ENCODE data around the gene ERC1.
A peak's percentile ranks its signal among the peaks of the same experiment; 100 is the strongest.

Gene ERC1

DNA sequence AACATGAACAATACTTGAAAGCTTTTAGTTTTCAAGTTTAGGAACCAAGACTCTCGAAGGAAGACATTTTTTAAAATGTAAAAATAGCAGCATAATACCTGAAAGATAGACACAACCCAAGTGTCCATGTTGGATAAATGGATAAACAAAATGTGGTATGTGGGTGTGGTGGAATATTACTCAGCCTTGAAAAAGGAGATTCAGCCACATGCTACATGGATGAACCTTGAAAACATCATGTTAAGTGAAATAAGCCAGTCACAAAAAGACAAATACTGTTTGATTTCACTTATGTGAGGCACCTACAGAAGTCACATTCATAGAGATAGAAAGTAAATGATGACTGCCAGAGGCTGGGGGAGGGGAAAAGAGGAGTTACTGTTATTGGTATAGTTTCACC, 374.7 kb downstream of the ERC1 start:
- DNase-seq = no peak

DNA sequence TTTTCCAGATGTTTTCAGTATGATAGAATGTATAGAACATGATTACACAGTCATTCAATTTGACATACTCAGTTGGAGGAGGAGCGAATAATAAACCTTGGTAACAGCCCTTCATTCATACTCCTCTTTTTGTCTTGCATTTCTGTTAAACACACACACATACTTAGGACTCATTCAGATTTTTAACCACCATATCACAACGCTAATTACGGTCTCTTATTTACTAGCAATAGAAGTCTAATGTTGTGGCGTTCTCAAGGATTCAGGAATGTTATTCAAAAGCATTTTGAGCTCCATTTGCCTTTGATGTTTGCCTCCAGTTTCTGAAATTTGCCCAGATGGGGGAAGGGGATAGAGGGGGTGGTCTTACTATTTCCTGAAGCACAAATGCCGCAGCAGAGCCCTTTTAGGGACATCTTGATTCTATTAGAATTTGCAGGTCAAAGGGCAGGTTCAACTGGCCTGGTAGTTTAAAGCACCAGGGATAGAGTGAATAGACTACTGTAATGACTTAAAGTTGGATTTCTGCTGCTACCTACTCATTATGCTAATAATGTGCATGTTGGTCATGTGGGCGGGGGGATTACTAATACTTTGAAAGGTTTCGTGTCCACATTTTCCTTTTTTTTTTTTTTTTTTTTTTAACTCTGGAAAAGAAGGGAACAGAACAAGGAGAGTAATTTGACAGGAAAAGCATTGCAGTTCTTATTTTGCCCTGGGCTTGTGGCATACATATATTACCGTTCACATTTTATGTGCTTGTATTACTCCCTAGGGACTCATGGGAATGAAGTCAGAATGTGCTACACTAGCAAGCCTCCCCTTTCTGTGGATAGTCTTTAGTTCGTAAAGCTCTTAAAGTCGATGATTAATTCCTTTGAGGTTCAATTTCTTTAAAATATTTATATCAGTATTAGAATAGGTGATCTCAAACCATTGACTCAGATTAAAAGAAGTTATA, 376.6 kb downstream of the ERC1 start:
- no peak for DNase-seq

DNA sequence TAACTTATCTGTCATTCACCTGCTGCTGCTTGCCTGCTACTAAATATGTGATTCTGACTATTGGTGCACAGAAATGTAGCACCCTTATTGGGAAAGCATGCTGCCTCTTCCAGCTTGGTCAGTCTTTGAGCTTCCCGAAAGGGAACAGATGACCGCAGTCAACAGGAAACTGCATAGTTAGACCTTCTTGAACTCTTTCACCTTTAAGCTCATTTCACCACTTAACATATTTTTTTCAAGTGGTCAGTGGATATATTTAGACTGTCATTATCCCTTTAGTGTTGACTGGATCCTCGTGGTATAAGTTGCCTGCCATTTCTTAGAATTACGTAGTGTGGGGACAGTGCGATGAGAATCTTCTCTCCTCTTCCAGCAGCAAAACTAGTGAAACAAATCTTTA, 378.4 kb downstream of the ERC1 start:
- DNase-seq = no peak

DNA sequence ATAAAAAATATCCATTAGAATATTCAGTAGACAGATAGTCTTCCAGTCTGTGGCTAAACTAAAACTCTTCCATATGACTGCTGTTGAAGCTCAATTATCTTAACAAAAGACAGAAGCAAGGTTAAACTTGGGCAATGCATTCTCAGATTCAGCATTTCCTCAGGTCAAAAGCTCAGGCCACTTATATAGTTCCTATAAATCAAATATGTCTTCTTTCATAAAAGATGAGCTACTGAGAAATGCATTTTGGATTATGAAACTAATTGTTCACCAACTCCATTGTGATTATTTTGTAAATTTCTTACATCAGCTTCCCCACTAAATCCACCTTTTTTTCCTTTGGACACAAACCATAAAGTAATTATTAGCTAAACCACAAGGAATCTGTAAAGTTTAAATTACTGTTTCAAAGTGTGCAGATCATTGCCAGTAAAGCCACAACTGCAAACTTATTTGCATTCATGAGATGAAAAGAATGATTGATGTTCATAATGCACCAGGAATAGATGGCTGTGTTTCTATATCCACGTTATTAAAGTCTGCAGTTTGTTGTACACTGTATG, 379.0 kb downstream of the ERC1 start:
- DNase-seq = no peak

DNA sequence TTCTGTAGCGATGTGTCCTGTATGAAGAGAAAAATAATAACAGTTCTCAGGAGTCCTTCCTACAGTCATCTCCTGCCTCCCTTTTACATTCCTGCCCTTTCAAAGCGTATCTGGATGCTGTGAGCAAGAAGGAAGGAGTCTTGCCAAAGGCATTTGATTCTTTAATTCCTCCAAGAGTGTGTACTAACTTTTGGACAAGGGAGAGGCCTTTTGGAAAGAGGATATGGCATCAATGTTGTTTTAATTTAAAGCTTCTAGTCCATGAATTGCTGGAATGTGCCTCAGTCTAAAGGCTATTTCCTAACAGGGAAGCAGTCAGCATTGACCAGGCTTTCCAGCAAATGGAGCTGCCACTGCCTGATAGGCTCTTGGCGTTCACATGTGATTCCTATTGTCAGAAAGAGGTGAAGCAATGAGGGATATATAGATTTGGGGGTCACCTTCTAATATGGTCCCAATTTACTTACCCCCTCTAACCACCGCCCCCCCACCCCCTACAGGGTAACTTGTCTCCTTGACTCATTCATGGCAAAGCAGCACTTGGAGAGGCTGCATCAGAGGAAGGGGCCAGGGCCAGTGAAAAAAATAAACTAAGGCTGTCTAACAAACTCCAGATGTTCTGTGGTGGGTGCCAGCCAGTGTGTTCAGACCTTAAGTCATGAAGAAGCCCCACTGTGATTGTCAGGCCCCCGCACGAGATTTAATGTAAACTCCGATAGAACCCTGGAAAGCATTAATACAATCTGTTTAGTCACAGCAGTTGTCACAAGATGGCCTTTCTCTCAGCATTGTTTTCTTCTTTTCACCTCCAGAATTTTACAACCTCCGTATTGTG, 383.1 kb downstream of the ERC1 start:
- no peak for DNase-seq

DNA sequence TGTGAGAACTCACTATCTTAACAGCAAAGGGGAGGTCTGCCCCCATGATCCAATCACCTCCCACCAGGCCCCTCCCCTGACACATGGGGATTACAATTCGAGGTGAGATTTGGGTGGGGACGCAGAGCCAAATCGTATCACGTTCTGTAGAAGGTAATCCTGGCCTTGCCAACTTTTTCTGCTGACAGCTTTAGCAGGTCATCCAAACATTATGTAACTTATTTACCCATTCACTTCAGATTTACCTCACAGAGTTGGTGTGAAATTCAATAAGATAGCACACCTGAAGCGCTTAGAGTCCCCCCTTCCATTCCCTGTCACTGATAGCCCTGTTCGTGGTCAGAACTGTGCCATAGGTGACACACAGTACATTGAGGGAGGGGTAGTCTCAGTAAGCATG, 384.3 kb downstream of the ERC1 start:
- DNase-seq = no peak

DNA sequence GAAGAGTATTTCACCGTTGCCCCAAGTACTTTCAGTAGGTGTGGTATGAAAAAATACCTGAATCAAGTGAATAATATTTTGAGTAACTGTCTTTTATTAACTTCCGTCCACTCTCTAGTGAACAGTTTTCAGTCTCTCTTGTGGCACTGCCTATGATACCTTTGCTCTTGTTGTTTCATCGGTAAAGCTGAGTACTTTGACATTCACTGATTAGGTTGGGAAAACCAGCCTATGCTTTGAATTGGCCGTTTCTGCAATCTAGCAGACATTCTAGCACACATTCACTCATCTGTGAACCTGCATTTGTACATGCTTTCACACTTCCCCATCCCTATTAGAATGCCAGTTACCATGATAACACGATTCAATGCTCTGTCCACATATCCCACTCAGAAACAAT, 386.1 kb downstream of the ERC1 start:
- no peak for DNase-seq

DNA sequence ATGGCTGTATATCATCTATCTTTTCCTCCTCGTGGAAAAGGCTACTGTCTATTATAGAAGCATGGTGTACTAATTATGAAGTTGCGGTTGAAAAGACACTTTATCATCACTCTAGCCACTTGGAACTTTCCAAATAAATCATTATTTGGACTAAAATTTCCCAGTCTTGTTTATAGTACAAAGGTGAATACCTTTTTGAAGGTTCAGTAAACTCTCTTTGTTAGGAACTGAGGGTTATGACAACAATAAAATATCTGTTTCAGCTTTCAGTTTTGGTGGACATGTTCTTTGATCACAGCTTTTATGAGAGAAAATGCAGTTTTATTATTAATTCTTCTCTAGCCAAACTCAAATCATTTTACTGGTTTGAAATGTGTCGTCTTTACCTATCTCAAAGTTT, 386.7 kb downstream of the ERC1 start:
- no peak for DNase-seq

DNA sequence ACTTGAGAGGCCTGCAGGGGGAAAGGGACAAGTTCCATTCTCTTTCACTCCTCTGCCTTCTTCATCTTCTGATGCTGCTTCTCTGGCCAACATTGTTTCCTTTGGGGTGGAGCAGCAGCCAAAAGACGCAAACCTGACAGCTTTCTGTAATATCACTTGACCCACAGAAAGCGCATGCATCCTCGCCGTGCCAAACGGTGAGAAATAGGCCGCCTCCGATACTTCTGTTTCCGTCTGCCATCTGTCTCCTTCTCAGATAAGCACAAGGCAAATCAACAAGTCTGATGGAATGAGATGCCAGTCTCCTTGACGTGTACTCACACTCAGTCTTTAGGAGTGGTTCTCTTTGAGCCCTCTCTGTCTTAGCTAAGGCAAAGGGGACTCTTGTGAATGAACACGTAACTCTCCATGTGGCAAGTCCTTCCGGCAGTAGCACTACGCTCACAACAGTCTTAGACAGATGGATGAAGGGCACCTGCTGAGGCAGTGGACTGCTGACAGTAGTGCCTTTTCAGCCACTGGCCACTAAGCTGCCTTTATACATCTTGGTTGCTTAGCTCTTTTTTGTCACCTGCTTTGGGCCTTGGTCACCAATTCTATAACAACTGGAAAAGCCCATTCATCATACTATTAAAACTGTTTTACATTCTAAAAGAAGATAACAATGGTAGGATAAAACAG, 389.3 kb downstream of the ERC1 start:
- DNase-seq = peak; percentile 32 to 86

DNA sequence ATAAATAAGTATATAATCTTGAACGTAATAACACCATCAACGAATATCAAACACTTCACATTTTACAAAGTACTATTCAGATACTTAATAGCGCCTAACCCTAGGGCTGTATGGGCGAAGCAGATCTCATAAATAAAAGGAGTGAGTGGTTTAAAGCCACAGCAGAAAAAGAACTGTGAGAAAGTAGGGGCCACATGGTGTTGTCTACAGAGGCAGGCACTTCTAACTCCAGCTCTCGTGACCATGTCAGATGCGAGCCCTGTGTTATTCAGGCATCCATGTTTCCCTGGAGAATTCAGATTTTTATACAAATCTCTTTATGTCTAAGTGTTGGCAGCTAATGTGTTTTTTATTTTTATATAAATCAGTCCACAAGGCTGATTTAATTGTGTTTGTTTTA, 391.1 kb downstream of the ERC1 start:
- DNase-seq = no peak

DNA sequence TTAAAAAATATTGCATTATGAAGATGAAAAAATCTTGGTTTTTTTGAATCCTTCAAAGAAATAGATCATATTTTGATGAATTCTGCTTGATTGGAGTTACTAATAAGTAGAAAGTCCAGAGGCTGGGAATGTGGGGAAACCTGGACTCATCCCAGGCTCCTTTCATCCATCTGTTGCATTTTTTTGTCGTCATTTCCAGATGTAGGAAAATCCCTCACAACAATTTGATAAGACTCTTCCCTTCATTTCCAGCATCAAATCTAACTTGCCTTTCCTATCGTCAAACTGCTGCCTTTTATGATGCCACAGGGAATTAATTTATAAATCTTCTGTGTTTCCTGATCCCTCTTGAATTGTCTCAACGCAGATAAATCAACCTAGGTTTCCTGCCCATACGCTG, 391.8 kb downstream of the ERC1 start:
- DNase-seq = no peak

DNA sequence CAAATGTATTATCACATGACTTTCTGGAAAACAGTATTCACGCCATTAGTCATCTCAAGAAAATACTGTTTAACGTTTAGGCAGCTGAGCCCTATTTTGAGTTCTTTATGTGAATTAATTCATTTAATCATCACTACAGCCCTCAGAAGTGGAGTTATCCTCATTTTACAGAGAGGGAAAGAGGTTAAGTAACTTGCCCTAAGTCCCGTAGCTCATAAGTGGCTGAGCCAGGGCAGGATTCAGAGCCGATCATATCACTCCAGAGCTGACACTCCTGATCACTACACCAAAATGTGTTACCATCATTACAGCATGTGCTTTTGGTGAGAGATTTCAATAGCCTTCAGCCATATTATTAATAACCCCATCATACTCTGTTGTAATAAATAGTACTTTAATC, 392.7 kb downstream of the ERC1 start:
- DNase-seq = no peak

DNA sequence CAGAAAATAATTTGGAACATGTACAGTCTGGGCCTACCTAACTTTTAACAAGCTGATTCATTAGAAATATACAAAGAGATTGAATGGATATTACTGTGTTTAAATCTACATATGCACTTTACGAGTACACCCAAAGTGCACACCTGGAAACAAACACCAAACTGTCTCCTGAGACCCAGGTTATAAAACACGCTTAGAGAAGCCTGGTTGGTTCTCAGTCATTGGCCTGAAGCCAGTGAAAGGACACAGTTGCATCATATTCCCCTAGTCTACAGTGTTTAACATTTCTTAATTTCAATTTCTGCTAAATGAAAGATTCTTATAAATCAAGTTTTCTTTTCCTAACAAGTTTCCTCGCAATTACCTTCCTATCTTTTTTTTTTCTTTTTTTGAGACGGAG, 393.9 kb downstream of the ERC1 start:
- DNase-seq = no peak

DNA sequence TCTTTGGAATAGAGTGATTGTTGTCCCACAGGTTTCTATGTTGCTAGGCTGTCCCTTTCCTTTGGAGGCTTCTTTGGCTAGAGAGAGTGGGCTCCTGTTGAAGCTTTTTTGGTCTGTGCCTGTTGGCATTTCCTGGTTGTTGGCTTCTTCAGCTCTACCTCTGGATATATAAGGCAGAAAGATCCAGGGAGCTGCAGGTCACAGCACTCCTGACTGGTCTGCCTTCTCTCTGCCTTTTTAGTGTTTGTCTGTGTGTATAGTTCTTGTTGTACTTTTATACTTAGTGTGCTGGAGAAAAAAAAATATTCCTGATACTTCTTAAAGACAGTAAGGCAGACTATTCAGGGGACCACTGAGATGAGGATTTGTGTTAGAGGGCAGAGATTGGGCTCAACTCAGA, 400.7 kb downstream of the ERC1 start:
- no peak for DNase-seq

DNA sequence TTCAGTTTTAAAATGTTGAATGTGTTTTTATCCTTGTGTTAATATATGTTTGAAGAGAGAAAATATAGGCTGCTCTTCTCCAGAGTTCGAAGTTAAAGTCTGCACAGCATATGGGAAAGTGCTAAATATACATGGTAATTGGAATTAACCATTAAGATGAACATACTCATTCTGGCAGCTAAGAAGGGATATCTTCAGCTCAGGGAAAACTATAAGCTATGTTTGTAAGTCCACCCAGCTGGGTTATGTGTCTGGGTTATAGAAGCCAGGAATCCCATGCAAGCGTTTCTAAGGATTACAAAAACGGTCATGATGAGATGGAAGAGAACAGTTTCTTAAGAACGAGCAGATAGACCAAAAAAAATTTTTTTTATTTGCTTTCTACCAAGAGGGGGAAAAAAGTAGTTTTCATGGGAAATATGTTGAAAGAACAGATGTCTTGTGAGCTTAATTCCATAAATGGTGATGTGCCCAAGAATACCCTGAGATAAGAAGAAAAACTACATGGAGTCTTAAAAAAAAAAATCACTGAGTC, 404.5 kb downstream of the ERC1 start:
- DNase-seq = no peak

DNA sequence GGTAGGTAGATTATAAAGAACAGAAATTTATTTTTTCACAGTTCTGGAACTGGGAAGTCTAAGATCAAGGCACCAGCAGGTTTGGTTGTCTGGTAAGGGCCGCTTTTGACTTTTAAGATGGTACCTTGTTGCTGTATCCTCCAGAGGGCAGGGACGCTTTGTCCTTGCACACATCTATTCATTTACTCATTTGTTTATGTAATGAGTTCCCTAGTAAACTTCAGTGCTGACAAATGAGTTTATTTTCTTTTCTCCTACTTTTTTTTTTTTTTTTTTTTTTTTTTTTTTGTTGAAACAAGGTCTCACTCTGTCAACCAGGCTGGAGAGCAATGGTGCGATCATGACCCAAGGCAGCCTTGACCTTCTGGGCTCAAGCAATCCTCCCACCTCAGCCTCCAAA, 407.6 kb downstream of the ERC1 start:
- DNase-seq = no peak

DNA sequence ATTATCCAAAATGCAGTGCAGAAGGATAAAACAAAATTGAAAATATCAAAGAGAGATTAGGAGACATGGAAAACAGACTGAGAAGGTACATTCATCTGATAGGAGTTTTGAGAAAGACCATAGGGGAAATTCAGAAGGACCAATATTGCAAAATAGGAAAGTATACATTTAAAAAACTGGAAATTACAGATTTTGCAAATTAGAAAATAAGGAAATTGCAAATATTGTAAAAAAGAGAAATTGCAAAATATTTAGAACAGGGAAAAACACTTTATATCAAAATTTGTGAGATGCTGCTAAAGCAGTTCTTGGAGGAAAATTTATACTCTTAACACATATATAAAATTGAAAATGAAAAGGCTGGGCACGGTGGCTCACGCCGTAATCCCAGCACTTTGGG, 410.9 kb downstream of the ERC1 start:
- DNase-seq = no peak

DNA sequence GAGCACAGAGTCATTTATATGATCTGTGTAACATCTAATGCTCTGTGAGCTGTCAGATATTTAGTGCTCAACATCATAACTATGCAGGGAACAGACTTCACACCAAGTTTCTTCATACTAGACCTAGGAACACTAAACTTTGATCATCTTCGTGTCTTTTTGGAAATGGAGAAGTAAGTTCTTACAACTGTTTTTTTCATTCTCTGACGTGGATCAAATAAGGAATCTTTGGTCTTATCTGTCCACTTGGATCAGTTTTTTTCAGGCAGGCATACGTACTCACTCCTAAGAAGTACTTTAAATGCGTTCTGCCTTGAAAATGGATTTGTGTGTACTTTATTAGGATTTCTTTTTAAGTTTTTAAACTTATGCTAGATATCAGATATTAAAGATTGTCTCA, 412.4 kb downstream of the ERC1 start:
- DNase-seq = no peak

DNA sequence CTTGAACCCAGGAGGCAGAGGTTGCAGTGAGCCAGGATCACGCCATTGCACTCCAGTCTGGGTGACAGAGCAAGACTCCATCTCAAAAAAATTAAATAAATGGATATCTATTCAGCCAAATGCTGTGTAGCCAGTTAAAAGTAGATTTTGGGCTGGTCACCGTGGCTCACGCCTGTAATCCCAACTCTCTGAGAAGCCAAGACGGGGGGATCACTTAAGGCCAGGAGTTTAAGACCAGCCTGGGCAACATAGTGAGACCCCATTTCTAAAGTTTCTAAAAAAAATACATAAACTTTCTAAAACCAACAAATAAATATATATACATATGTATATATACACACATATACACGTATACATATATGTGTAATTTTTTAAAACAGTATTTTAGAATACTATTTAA, 414.6 kb downstream of the ERC1 start:
- no peak for DNase-seq

DNA sequence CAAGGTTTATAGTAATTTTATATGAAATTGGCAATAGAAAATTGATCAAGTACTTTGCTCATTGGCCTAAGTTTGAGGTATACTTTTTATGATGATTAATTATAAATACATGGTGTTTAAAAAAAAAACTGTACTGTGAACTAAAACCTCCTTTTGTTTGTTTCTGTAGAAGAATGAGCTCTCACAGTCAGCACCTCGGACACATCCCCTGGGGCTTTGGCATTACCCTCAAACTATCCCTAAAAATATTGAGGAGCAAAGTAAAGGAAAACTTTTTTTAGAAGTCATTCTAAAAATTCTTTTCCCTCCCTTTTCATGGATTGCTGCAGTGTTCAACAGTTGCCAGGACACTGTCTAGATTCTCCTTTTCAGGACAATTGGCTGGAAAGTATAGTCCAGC, 419.8 kb downstream of the ERC1 start:
- DNase-seq = no peak

DNA sequence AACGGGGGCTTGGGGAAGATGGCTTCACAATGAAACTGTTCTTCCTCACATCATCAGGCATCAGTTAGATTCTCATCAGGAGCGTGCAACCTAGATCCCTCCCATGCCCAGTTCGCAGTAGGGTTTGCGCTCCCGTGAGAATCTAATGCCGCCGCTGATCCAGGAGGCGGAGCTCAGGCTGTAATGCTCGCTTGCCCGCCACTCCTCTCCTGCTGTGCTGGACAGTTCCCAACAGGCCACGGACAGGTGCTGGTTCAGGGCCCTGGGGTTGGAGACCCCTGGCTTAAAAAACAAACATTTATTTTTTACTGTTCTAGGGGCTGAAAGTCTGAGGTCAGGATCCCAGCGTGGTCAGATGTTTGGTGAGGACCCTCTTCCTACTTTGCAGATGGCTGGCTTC, 422.9 kb downstream of the ERC1 start:
- DNase-seq = no peak

DNA sequence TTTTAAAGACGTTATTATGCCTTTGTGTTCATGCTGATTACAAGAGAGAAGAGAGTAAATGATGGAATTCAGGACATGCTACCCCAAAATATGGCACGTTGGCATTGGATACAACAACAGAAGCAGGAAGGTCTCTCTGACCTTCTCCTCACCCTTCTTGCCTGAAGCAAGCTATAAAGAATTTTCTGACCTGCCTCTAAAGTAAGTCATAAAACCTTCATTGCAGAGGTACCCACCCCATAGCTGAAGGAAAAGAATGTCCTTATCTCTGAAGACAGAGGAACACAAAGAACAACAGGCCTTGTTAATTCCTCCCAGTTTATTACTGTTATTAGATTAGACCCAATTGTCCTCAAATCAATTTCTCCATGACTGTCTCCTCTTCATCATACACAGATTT, 427.1 kb downstream of the ERC1 start:
- no peak for DNase-seq

DNA sequence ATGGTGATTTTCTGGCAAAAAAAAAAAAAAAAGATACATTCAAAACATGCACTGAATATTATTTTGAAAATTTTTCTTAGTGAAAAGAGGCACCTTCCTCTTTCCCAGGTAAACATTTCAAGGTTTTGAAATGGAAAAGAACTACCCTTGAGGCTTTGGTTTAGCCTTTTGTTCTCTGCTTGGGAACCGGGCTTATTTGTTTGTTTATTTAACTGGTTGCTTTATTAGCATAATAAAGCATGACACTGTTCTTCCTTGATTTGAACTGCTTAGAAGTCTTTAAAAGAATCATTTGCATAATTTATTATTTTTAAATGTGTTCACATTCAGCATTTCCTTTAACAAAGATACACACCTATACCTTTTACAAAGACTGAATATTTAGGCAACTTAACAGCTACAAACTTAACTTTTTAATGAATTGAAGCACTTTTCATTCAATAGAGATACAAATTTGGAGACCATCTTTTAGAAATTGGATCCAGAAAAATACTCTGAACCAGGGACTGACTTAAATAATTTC, 428.9 kb downstream of the ERC1 start:
- DNase-seq = no peak
